PC-9 (cell line): ENCODE data around the gene TUBA4A. TPM values are rescaled to one million over a fixed set of nuclear protein-coding genes. Genes with fewer than 3 reads are reported as not detected.

Experiments used
- BruUV-seq: library from RNA; stranded (reverse); fragments of 400-500 nt; replicated peaks from 2 replicates; lab custom pipeline; 2021; lab: Mats Ljungman, UMichigan
- CTCF ChIA-PET: fragments of 300-600 bp; sonication (Branson Sonifier 250); formaldehyde crosslinking; loops from one replicate; lab custom pipeline; 2022; ENCODE audit warnings: antibody characterized with exemption; lab: Charles Lee
- POLR2A ChIA-PET: fragments of 300-600 bp; sonication (Branson Sonifier 250); formaldehyde crosslinking; loops from one replicate; lab custom pipeline; 2022; ENCODE audit warnings: antibody characterized with exemption; ENCODE audit not compliant: unreplicated experiment; lab: Charles Lee
- DNase-seq, 2 experiments: peaks; one replicate each; pipeline versions ENCODE4 v3.0.0 to v3.0.0-alpha.2; 2015 to 2022; ENCODE audit warnings: mixed read lengths in 1 of 2
- H2AFZ ChIP-seq: fragments of 200-600 bp; sonication (generic); 2 replicates; pipeline ENCODE4 v1.8.1; 2017; ENCODE audit warnings: antibody characterized with exemption
- H3F3A ChIP-seq: fragments of 200-600 bp; sonication (generic); 2 replicates; pipeline ENCODE4 v1.8.1; 2017; ENCODE audit warnings: antibody characterized with exemption, mild to moderate bottlenecking, low read depth; ENCODE audit not compliant: insufficient read depth
- H3K27ac ChIP-seq: fragments of 200-600 bp; sonication (generic); 2 replicates; pipeline ENCODE4 v1.6.1; 2016; ENCODE audit warnings: mixed run types
- H3K27me3 ChIP-seq: fragments of 200-600 bp; sonication (generic); 2 replicates; pipeline ENCODE4 v1.6.1; 2016; ENCODE audit warnings: low read depth, mixed run types; ENCODE audit not compliant: insufficient read depth
- H3K36me3 ChIP-seq: fragments of 200-600 bp; sonication (generic); 2 replicates; pipeline ENCODE4 v1.6.1; 2016; ENCODE audit warnings: low read depth, mixed run types
- H3K4me1 ChIP-seq: fragments of 200-600 bp; sonication (generic); replicated peaks from 2 replicates; pipeline ENCODE4 v1.6.1; 2016; ENCODE audit warnings: mixed run types; ENCODE audit not compliant: insufficient read depth
- H3K4me2 ChIP-seq: fragments of 200-600 bp; sonication (generic); 2 replicates; pipeline ENCODE4 v1.6.1; 2017; ENCODE audit warnings: mixed run types
- H3K4me3 ChIP-seq: fragments of 200-600 bp; sonication (generic); 2 replicates; pipeline ENCODE4 v1.6.1; 2016; ENCODE audit warnings: mixed run types
- H3K79me2 ChIP-seq: fragments of 200-600 bp; sonication (generic); 2 replicates; pipeline ENCODE4 v1.6.1; 2017; ENCODE audit warnings: low read depth, mixed run types
- H3K9me2 ChIP-seq: fragments of 200-600 bp; sonication (generic); 2 replicates; pipeline ENCODE4 v1.8.1; 2017; ENCODE audit warnings: mild to moderate bottlenecking; ENCODE audit not compliant: insufficient read depth
- H3K9me3 ChIP-seq: fragments of 200-600 bp; sonication (generic); 2 replicates; pipeline ENCODE4 v1.8.1; 2016; ENCODE audit warnings: low read depth; ENCODE audit not compliant: insufficient read depth
- H4K20me1 ChIP-seq: fragments of 200-600 bp; sonication (generic); 2 replicates; pipeline ENCODE4 v1.8.1; 2017; ENCODE audit not compliant: insufficient read depth
- EZH2 ChIP-seq: fragments of 200-600 bp; sonication (generic); IDR thresholded peaks from 2 replicates; pipeline ENCODE4 v1.8.0; 2017; ENCODE audit warnings: antibody characterized with exemption, low read depth
- intact Hi-C: fragments of 100-400 bp; cut with micrococcal nuclease; formaldehyde crosslinking; loops from one replicate; pipeline ENCODE4 v1.10.0; 2022; ENCODE audit not compliant: unreplicated experiment
- total RNA-seq: library from RNA; stranded (reverse); gene quantifications from 2 replicates; pipeline ENCODE4 v1.2.3, GENCODE V29; 2021
- TF ChIP-seq, protein P1 (sequence below): fragments of 200-600 bp; sonication (generic); conservative IDR thresholded peaks from 2 replicates; pipeline ENCODE4 v1.6.1; 2017; ENCODE audit warnings: mixed run types, antibody characterized with exemption, mild to moderate bottlenecking, moderate library complexity

The TUBA4A gene
- total RNA-seq, 1 experiment from 2014 or later = 157 TPM

GRCh38 chr2:219254590-219255201 lies 978 bp upstream of the TUBA4A start:
- Histone ChIP-seq H3K79me2 (peaks cover 26% of the 10 kb centered on the region), H3K9me3 (no peaks in the 10 kb centered on the region), H3K4me1 (peaks cover 39% of the 10 kb centered on the region), H3K4me3 (peak overlapping the region; percentile 87), H3K27ac (no peak overlapping the region), H3K9me2 (no peaks in the 10 kb centered on the region), H3K36me3 (0 out of 2 replicates have a peak, but pooled peaks cover 6% of the 10 kb centered on the region), H3K4me2 (peak overlapping the region; percentile 84), H3F3A (peaks cover 21% of the 10 kb centered on the region), H3K27me3 (no peaks in the 10 kb centered on the region), H4K20me1 (no peaks in the 10 kb centered on the region), H2AFZ (peak overlapping the region; percentile 85)
- intact Hi-C loops = no loop called here
- BruUV-seq = no TSS peak
- DNase-seq = no peak
- TF ChIP-seq, protein P1, sequence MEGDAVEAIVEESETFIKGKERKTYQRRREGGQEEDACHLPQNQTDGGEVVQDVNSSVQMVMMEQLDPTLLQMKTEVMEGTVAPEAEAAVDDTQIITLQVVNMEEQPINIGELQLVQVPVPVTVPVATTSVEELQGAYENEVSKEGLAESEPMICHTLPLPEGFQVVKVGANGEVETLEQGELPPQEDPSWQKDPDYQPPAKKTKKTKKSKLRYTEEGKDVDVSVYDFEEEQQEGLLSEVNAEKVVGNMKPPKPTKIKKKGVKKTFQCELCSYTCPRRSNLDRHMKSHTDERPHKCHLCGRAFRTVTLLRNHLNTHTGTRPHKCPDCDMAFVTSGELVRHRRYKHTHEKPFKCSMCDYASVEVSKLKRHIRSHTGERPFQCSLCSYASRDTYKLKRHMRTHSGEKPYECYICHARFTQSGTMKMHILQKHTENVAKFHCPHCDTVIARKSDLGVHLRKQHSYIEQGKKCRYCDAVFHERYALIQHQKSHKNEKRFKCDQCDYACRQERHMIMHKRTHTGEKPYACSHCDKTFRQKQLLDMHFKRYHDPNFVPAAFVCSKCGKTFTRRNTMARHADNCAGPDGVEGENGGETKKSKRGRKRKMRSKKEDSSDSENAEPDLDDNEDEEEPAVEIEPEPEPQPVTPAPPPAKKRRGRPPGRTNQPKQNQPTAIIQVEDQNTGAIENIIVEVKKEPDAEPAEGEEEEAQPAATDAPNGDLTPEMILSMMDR = no peak
- TF ChIP-seq EZH2 = no peak
- ChIA-PET POLR2A (interaction anchor here (0.7 to 0.8 kb wide), 2 partner anchors 16 to 19 kb away, joined by 4 to 8 read pairs; no protein-coding TSS in a partner anchor), CTCF (interaction anchor here (0.6 kb wide), 1 partner anchor 13 kb away, joined by 4 read pairs; no protein-coding TSS in a partner anchor)

GRCh38 chr2:219252900-219253752 lies 592 bp downstream of the TUBA4A start, which contains the start of gene TUBA4B:
Gene TUBA4B (plus strand): TSS chr2:219253243. CDS start chr2:219253408, 165 bp downstream.
- POLR2A ChIA-PET = interaction anchor here (0.5 to 1.0 kb wide), 4 partner anchors 21 to 507 kb away, joined by 3 to 27 read pairs (median 6); no protein-coding TSS in a partner anchor
- H3K36me3 ChIP-seq = 0 out of 2 replicates have a peak, but pooled peaks cover 6% of the 10 kb centered on the region
- H3F3A ChIP-seq = peaks cover 37% of the 10 kb centered on the region
- CTCF ChIA-PET = interaction anchor here (0.5 to 0.6 kb wide), 3 partner anchors 42 to 393 kb away, joined by 4 to 7 read pairs (median 6); no protein-coding TSS in a partner anchor
- H3K9me3 ChIP-seq = no peaks in the 10 kb centered on the region
- H3K9me2 ChIP-seq = no peaks in the 10 kb centered on the region
- TF ChIP-seq, protein P1 = no peak
- TF ChIP-seq EZH2 = no peak
- H3K4me3 ChIP-seq = peak within 1 kb of the TSS; percentile 87
- H4K20me1 ChIP-seq = no peaks in the 10 kb centered on the region
- BruUV-seq = TSS peak; percentile 62
- peaks cover 55% of the 10 kb centered on the region for H3K4me1 ChIP-seq
- peak; percentile 63 to 67 for DNase-seq
- intact Hi-C loops = loop anchor here (1.0 kb wide), 2 partner anchors 21 to 26 kb away; partner anchors contain the start of gene DNAJB2
- H3K4me2 ChIP-seq = peak within 1 kb of the TSS; percentile 84
- peak within 1 kb of the TSS; percentile 85 for H2AFZ ChIP-seq
- H3K27ac ChIP-seq = peak within 1 kb of the TSS; percentile 43
- H3K79me2 ChIP-seq = peaks cover 26% of the 10 kb centered on the region
- no peaks in the 10 kb centered on the region for H3K27me3 ChIP-seq

- intact Hi-C loops = no loop called here
- Histone ChIP-seq H3K79me2 (peaks cover 32% of the 10 kb centered on the region), H3K36me3 (0 out of 2 replicates have a peak, but pooled peaks cover 9% of the 10 kb centered on the region), H3K27me3 (no peaks in the 10 kb centered on the region), H2AFZ (peak overlapping the region; percentile 85; the same call in 1 of the 2 replicates), H3F3A (peaks cover 43% of the 10 kb centered on the region), H4K20me1 (no peaks in the 10 kb centered on the region), H3K4me2 (peak overlapping the region; percentile 84), H3K27ac (no peak overlapping the region), H3K9me3 (no peaks in the 10 kb centered on the region), H3K9me2 (no peaks in the 10 kb centered on the region), H3K4me1 (peaks cover 60% of the 10 kb centered on the region), H3K4me3 (peak overlapping the region; percentile 87)
- ChIA-PET CTCF (interaction anchor here (0.5 to 0.7 kb wide), 3 partner anchors 26 to 393 kb away, joined by 4 to 6 read pairs (median 4); partner anchors contain the start of gene DNAJB2), POLR2A (interaction anchor here (0.5 to 1.0 kb wide), 5 partner anchors 21 to 507 kb away, joined by 3 to 27 read pairs (median 9); no protein-coding TSS in a partner anchor)
- BruUV-seq = no TSS peak
- DNase-seq = no peak
- TF ChIP-seq, protein P1 = no peak
- no peak for TF ChIP-seq EZH2
These were observed 1.2 kb downstream of the TUBA4A start for GRCh38 chr2:219252570-219252899.
